ENCODE data around the gene CCZ1B.
"Not testable (repeated sequence)": the region's sequence is repeated elsewhere in the genome, so short reads cannot be mapped to it uniquely, and the experiment has no call there.

GRCh38 chr7:6761186-6761585 lies 64.9 kb downstream of the CCZ1B start:
- TF ChIP-seq CTCF, POLR2A (IDR thresholded peaks at IDR 0.05): not testable (repeated sequence)
